Mesenchymal stem cell (in vitro differentiated cells and primary cell): ENCODE results near the gene SLC46A1.
A peak's percentile ranks its signal among the peaks of the same experiment; 100 is the strongest.

Experiments
- DNase-seq: peaks from one replicate; pipeline ENCODE4 v3.0.0-alpha.2; 2013
- H2AFZ ChIP-seq: one replicate; pipeline ENCODE4 v1.6.1; 2013; ENCODE audit warnings: low read depth, mild to moderate bottlenecking, control low read depth, inconsistent platforms, low read length, moderate library complexity
- H2AK5ac ChIP-seq: 2 replicates; pipeline ENCODE4 v1.6.1; 2013; ENCODE audit warnings: low read length, moderate library complexity, mild to moderate bottlenecking, inconsistent platforms; ENCODE audit not compliant: severe bottlenecking
- H2BK120ac ChIP-seq: one replicate; pipeline ENCODE4 v1.6.1; 2013; ENCODE audit warnings: low read depth, mild to moderate bottlenecking, inconsistent platforms, low read length, moderate library complexity
- H2BK12ac ChIP-seq, 2 experiments: one replicate each; pipeline ENCODE4 v1.6.1; 2013; ENCODE audit warnings: inconsistent platforms in 2 of 2, low read length in 2 of 2, mild to moderate bottlenecking in 2 of 2, moderate library complexity in 2 of 2, control low read depth in 1 of 2
- H2BK15ac ChIP-seq: one replicate; pipeline ENCODE4 v1.6.1; 2013; ENCODE audit warnings: mild to moderate bottlenecking, low read depth, inconsistent platforms; ENCODE audit not compliant: poor library complexity, severe bottlenecking
- H2BK5ac ChIP-seq: 2 replicates; pipeline ENCODE4 v1.6.1; 2013; ENCODE audit warnings: low read depth, mild to moderate bottlenecking, low read length, control low read depth, inconsistent platforms; ENCODE audit not compliant: poor library complexity, severe bottlenecking
- H3K14ac ChIP-seq, 2 experiments: one replicate each; pipeline ENCODE4 v1.6.1; 2013; ENCODE audit warnings: inconsistent platforms in 2 of 2, low read length in 2 of 2, control low read depth in 1 of 2, mild to moderate bottlenecking in 1 of 2, moderate library complexity in 1 of 2
- H3K18ac ChIP-seq, 2 experiments: one replicate each; pipeline ENCODE4 v1.6.1; 2013; ENCODE audit warnings: inconsistent platforms in 2 of 2, low read length in 2 of 2, control low read depth in 1 of 2, low read depth in 1 of 2, mild to moderate bottlenecking in 1 of 2
- H3K23ac ChIP-seq, 2 experiments: one replicate each; pipeline ENCODE4 v1.6.1; 2013; ENCODE audit warnings: inconsistent platforms in 2 of 2, low read length in 2 of 2, mild to moderate bottlenecking in 2 of 2, moderate library complexity in 2 of 2, control low read depth in 1 of 2
- H3K27ac ChIP-seq: 2 replicates; pipeline ENCODE4 v1.5.1; 2013; ENCODE audit warnings: mild to moderate bottlenecking, moderate library complexity, low read length, control low read depth, inconsistent platforms; ENCODE audit not compliant: poor library complexity, severe bottlenecking
- H3K27me3 ChIP-seq, 2 experiments: 2 replicates each; pipeline versions ENCODE4 v1.6.1 to v1.7.0; 2013; ENCODE audit warnings: low read length in 2 of 2, mild to moderate bottlenecking in 2 of 2, moderate library complexity in 2 of 2, control low read depth in 1 of 2, inconsistent platforms in 1 of 2; ENCODE audit not compliant: control insufficient read depth in 1 of 2, insufficient read depth in 1 of 2
- H3K36me3 ChIP-seq, 2 experiments: 2 replicates each; pipeline versions ENCODE4 v1.6.1 to v1.7.0; 2013; ENCODE audit warnings: low read length in 2 of 2, control low read depth in 1 of 2, inconsistent platforms in 1 of 2, low read depth in 1 of 2, mild to moderate bottlenecking in 1 of 2; ENCODE audit not compliant: insufficient read depth in 2 of 2, control insufficient read depth in 1 of 2
- H3K4ac ChIP-seq, 2 experiments: one replicate each; pipeline ENCODE4 v1.6.1; 2013; ENCODE audit warnings: inconsistent platforms in 2 of 2, low read length in 2 of 2, mild to moderate bottlenecking in 2 of 2, moderate library complexity in 2 of 2, control low read depth in 1 of 2, low read depth in 1 of 2
- H3K4me1 ChIP-seq: 2 replicates; pipeline ENCODE4 v1.6.1; 2013; ENCODE audit warnings: low read depth, low read length, control low read depth; ENCODE audit not compliant: control insufficient read depth, insufficient read depth
- H3K4me2 ChIP-seq: 2 replicates; pipeline ENCODE4 v1.6.1; 2013; ENCODE audit warnings: low read length, mild to moderate bottlenecking, inconsistent platforms; ENCODE audit not compliant: poor library complexity, severe bottlenecking
- H3K4me3 ChIP-seq, 2 experiments: 2 replicates each; pipeline versions ENCODE4 v1.5.1 to v1.7.0; 2013; ENCODE audit warnings: low read length in 2 of 2, mild to moderate bottlenecking in 2 of 2, control low read depth in 1 of 2, low read depth in 1 of 2; ENCODE audit not compliant: insufficient read depth in 1 of 2
- H3K79me1 ChIP-seq: replicated peaks from 2 replicates; pipeline ENCODE4 v1.6.1; 2013; ENCODE audit warnings: mild to moderate bottlenecking, control low read depth, low read length, inconsistent platforms; ENCODE audit not compliant: poor library complexity, severe bottlenecking
- H3K9ac ChIP-seq: 2 replicates; pipeline ENCODE4 v1.7.0; 2013; ENCODE audit warnings: mild to moderate bottlenecking, low read length, moderate library complexity
- H3K9me3 ChIP-seq: 2 replicates; pipeline ENCODE4 v1.7.0; 2013; ENCODE audit warnings: mild to moderate bottlenecking, low read length; ENCODE audit not compliant: control insufficient read depth
- H4K8ac ChIP-seq: one replicate; pipeline ENCODE4 v1.6.1; 2013; ENCODE audit warnings: inconsistent platforms, mild to moderate bottlenecking, low read length, moderate library complexity
- H4K91ac ChIP-seq: one replicate; pipeline ENCODE4 v1.6.1; 2013; ENCODE audit warnings: mild to moderate bottlenecking, low read length, inconsistent platforms
- WGBS: methylation state at CpG from one replicate; pipeline ENCODE4 v1.1.7; 2013; ENCODE audit warnings: mixed read lengths; 5-methylcytosine and 5-hydroxymethylcytosine counted together

Gene SLC46A1

DNA sequence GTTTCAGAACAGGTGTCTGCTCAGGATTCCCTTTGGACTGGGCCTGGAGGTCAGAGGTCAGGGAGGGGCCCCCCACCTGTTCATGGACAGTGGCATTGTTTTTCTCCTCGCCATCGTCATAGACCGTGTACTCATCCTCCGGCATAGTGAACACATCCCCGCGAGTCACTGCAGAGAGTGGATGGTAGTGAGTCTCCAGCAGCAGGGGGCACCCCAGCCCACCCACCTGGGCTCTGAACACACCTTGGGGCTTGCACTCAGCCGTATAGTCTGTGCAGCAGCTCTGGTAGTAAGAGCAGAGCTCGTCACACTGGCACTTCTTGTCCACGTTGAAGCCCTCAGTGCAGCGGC lies 36.4 kb downstream of the SLC46A1 start:
- Histone ChIP-seq H3K4ac (no peak overlapping the region), H3K79me1 (peaks cover under 1% of the 10 kb centered on the region), H3K9me3 (no peaks in the 10 kb centered on the region), H2BK120ac (no peak overlapping the region), H3K4me1 (peaks cover 21% of the 10 kb centered on the region), H2BK5ac (no peak overlapping the region), H3K27me3 (peaks cover 0 to 11% of the 10 kb centered on the region in 2 experiments), H3K4me2 (no peak overlapping the region), H2BK12ac (no peak overlapping the region), H3K36me3 (peaks cover 3 to 21% of the 10 kb centered on the region in 2 experiments), H2AFZ (no peak overlapping the region), H3K27ac (no peak overlapping the region), H3K9ac (no peak overlapping the region), H4K8ac (no peak overlapping the region), H3K23ac (no peak overlapping the region), H3K18ac (peak overlapping the region in 1 of 2 experiments; percentile 21), H2AK5ac (no peak overlapping the region), H3K4me3 (no peak overlapping the region), H2BK15ac (no peak overlapping the region), H3K14ac (no peak overlapping the region), H4K91ac (no peak overlapping the region)
- WGBS = 78% methylated on average over 10 of the region's 10 CpGs
- no peak for DNase-seq

DNA sequence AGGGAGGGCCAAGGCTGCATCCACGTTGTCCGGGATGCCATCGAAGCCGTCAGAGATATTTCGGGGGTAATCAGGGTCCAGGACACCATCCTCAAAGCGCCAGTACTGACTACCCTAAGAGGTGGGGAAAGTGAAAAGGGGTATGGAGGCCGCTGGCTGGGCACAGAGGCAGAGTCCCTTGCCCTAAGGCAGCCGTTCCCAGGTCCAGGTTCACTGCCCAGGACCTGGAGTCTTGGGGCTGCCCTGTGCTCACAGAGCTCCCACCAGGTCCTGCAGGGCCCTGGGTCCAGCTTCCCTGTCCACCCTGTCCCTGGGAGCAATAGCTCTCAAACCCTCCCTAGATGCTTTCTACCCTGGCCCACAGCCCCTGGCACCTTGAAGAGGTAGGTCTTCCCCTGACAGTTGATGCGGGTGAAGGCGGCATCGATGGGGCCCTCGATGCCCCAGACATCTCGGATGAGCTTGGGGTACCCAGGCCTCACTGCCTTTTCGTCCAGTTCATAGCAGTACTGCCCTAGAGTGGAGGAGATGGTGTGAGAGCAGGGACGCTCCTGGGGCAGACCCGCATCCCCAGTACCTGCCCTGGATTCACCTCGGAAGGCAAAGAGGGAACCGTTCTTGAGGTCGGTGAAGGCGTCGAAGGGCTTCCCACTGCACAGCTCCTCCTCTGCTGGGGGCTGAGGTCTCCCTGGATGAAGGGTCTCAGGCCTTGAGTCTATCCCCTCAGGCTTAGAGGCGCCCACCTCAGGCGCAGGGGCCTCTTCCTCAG lies 36.9 kb downstream of the SLC46A1 start:
- no peak overlapping the region for H2BK5ac ChIP-seq
- H3K4me2 ChIP-seq = no peak overlapping the region
- 97% methylated on average over 23 of the region's 23 CpGs for whole genome bisulfite sequencing
- no peak overlapping the region for H3K14ac ChIP-seq
- H3K9ac ChIP-seq = no peak overlapping the region
- H2AFZ ChIP-seq = no peak overlapping the region
- no peak overlapping the region for H4K91ac ChIP-seq
- H3K4ac ChIP-seq = no peak overlapping the region
- no peak overlapping the region for H3K4me3 ChIP-seq
- H3K36me3 ChIP-seq = peaks cover 9 to 27% of the 10 kb centered on the region in 2 experiments
- H3K18ac ChIP-seq = no peak overlapping the region
- H4K8ac ChIP-seq = no peak overlapping the region
- no peak overlapping the region for H2BK12ac ChIP-seq
- H3K9me3 ChIP-seq = no peaks in the 10 kb centered on the region
- H3K4me1 ChIP-seq = peaks cover 21% of the 10 kb centered on the region
- H3K27ac ChIP-seq = no peak overlapping the region
- no peak overlapping the region for H2AK5ac ChIP-seq
- H3K27me3 ChIP-seq = peaks cover 0 to 11% of the 10 kb centered on the region in 2 experiments
- DNase-seq = no peak
- H2BK120ac ChIP-seq = no peak overlapping the region
- no peak overlapping the region for H3K23ac ChIP-seq
- H2BK15ac ChIP-seq = no peak overlapping the region
- H3K79me1 ChIP-seq = peaks cover 2% of the 10 kb centered on the region

- Histone ChIP-seq H2AK5ac (no peak overlapping the region), H3K4me1 (peaks cover 21% of the 10 kb centered on the region), H3K9me3 (no peaks in the 10 kb centered on the region), H3K27ac (no peak overlapping the region), H2BK5ac (no peak overlapping the region), H2AFZ (no peak overlapping the region), H3K79me1 (peaks cover 2% of the 10 kb centered on the region), H3K4me3 (no peak overlapping the region), H3K27me3 (peaks cover 0 to 9% of the 10 kb centered on the region in 2 experiments), H3K36me3 (peaks cover 16 to 34% of the 10 kb centered on the region in 2 experiments), H3K9ac (no peak overlapping the region), H2BK120ac (no peak overlapping the region), H2BK15ac (no peak overlapping the region), H3K4me2 (no peak overlapping the region), H2BK12ac (no peak overlapping the region), H4K91ac (no peak overlapping the region), H4K8ac (no peak overlapping the region), H3K14ac (no peak overlapping the region), H3K18ac (no peak overlapping the region), H3K4ac (no peak overlapping the region), H3K23ac (no peak overlapping the region)
- 92% methylated on average over 5 of the region's 5 CpGs for WGBS
- no peak for DNase-seq
Observed at GRCh38 chr17:28368306-28368831, 37.6 kb downstream of the SLC46A1 start.

DNA sequence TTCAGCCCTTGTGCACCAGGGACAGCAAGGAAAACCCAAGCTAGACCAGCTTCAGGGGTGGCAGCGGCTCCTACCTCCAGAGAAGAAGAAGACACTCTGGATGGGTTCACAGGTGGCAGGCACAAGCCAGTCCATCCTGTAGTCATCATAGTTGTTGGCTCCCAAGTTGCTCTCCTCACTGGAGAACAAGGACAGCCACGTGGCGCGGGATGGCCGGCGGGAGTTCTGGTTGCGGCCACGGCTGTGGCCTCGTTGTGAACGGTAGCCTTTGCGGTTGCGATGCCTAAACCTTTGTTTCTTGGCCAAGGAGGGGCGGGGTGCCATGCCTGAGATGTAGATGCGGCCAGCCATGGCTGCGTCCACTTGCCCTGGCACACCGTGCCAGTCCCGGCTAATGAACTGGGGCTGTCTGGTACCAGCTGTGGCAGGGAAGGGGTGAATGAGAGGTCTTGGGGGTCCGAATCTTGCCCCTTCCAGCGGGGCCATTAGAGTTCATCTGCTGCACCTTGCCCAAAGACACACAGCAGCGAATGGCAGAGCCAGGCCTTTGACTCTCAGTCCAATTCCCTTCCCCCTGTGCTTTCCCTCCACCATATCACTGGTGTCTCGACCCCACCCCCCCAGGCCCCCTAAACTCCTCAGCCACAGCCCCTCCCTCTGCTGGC lies 38.2 kb downstream of the SLC46A1 start:
- Histone ChIP-seq H3K27me3 (peaks cover 0 to 3% of the 10 kb centered on the region in 2 experiments), H2BK5ac (no peak overlapping the region), H3K4me2 (no peak overlapping the region), H3K4ac (no peak overlapping the region), H3K23ac (no peak overlapping the region), H2AK5ac (no peak overlapping the region), H3K18ac (no peak overlapping the region), H4K91ac (peak overlapping the region; percentile 1), H2BK15ac (no peak overlapping the region), H3K9me3 (no peaks in the 10 kb centered on the region), H2BK12ac (no peak overlapping the region), H3K14ac (no peak overlapping the region), H3K79me1 (peaks cover 5% of the 10 kb centered on the region), H2BK120ac (no peak overlapping the region), H4K8ac (no peak overlapping the region), H3K9ac (no peak overlapping the region), H2AFZ (no peak overlapping the region), H3K27ac (no peak overlapping the region), H3K4me3 (no peak overlapping the region), H3K36me3 (peaks cover 22 to 40% of the 10 kb centered on the region in 2 experiments), H3K4me1 (peaks cover 19% of the 10 kb centered on the region)
- WGBS = 95% methylated on average over 19 of the region's 21 CpGs
- no peak for DNase-seq
